Esophagus squamous epithelium (tissue), 4 donors: ENCODE measurements around the gene DKK3.

Source experiments
- CTCF ChIP-seq, 6 experiments: fragments of 450-650 bp in 4 of 6; fragments of 200-600 bp in 2 of 6; sonication (generic) in 2 of 6; IDR thresholded peaks; one replicate each; pipeline ENCODE4 v1.5.1; 2016 to 2019; ENCODE audit warnings: antibody characterized with exemption in 6 of 6, mild to moderate bottlenecking in 4 of 6, moderate library complexity in 4 of 6
- POLR2A ChIP-seq, 4 donors: fragments of 450-650 bp; IDR thresholded peaks; one replicate each; pipeline ENCODE4 v1.6.1; 2017; ENCODE audit warnings: antibody characterized with exemption in 4 of 4, mild to moderate bottlenecking in 4 of 4, moderate library complexity in 3 of 4

- no peak for TF ChIP-seq CTCF (IDR thresholded peaks at IDR 0.05)
- no peak for TF ChIP-seq POLR2A (IDR thresholded peaks at IDR 0.05)
Observed at GRCh38 chr11:12020546-12020945, 12.1 kb upstream of the DKK3 start.
